ENCODE measurements around the gene LAX1.

Gene LAX1

DNA sequence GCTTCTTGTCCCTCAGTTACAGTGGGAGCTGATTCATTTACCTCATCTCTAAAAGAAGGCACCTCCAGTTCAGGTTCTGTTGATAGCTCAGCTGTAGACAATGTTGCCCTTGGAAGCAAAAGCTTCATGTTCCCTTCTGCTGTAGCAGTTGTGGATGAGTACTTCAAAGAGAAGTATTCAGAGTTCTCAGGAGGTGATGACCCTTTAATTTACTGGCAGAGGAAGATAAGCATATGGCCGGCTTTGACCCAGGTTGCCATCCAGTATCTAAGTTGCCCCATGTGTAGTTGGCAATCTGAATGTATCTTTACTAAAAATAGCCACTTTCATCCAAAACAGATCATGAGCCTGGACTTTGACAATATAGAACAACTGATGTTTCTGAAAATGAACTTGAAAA, 35.0 kb downstream of the LAX1 start:
- Histone ChIP-seq H3K4me1 (ENCODE audit: insufficient read depth, low read length) (peaks cover 11% of the 10 kb centered on the region), H2AFZ (ENCODE audit: low read depth, low read length) (no peak overlapping the region), H3K4me3 (ENCODE audit: low read length) (no peak overlapping the region), H3K9me3 (ENCODE audit: low read length) (peaks cover 22% of the 10 kb centered on the region), H3K36me3 (ENCODE audit: insufficient read depth, low read length) (peaks cover 48% of the 10 kb centered on the region), H3K27me3 (ENCODE audit: insufficient read depth, low read length) (no peaks in the 10 kb centered on the region)

DNA sequence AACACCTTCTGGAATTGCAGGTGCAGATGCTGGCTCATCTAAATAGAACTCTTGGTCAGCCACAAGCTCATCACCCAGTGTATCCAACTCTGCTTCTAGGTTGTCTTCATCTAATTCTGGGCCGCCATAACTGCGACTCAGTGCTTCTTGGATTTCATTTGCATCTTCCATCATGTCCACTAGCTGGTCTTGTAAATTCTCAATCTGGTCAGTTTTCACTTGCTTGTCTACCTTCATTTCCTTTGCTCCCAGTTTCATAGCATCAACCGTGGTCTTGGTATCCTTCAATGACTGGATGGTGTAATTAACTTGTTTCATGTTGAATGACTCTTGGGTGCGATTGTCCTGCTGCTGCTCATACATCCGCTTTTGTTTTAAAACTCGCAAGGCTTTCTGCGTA, 40.7 kb downstream of the LAX1 start:
- no peak overlapping the region for H2AFZ ChIP-seq (ENCODE audit: low read depth, low read length)
- peaks cover 43% of the 10 kb centered on the region for H3K36me3 ChIP-seq (ENCODE audit: insufficient read depth, low read length)
- no peak overlapping the region for H3K4me3 ChIP-seq (ENCODE audit: low read length)
- H3K9me3 ChIP-seq (ENCODE audit: low read length) = peaks cover 5% of the 10 kb centered on the region
- no peaks in the 10 kb centered on the region for H3K4me1 ChIP-seq (ENCODE audit: insufficient read depth, low read length)
- H3K27me3 ChIP-seq (ENCODE audit: insufficient read depth, low read length) = no peaks in the 10 kb centered on the region

- Histone ChIP-seq H2AFZ (ENCODE audit: low read depth, low read length) (no peak overlapping the region), H3K4me3 (ENCODE audit: low read length) (no peak overlapping the region), H3K4me1 (ENCODE audit: insufficient read depth, low read length) (no peaks in the 10 kb centered on the region), H3K36me3 (ENCODE audit: insufficient read depth, low read length) (peaks cover 42% of the 10 kb centered on the region), H3K9me3 (ENCODE audit: low read length) (peaks cover 5% of the 10 kb centered on the region), H3K27me3 (ENCODE audit: insufficient read depth, low read length) (no peaks in the 10 kb centered on the region)
Measured at GRCh38 chr1:203807196-203807595, 42.2 kb downstream of the LAX1 start.

DNA sequence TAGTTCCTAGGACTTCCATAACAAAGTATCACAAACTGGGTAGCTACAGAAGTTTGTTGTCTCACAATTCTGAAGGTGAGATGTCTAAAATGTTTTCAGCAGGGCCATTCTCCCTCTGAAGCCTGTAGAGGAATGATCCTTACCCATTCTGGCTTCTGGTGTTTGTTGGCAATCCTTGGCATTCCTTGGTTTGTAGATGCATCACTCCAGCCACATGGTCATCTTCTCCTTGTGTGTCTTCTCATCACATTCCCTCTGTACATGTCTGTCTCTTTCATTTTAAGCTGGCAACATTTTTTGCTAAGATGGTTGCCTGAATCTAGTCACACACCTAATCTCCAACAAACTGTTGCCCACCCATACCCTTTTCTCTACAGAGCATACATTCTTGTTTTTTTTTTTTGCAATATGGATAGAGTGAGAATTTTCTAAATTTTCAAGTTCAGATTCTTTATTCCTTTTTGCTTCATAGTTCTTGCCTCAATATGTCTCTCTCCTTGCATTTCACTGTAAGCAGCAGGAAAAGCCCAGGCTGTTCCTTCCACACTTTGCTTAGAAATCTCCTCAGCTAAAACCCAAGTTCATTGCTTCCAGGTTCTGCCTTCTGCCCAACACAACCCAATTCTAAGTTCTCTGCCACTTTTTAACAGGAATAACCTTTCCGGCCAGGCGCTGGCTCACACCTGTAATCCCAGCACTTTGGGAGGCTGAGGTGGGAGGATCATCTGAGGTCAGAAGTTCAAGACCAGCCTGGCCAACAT, 48.8 kb downstream of the LAX1 start:
- Histone ChIP-seq H3K4me1 (ENCODE audit: insufficient read depth, low read length) (no peaks in the 10 kb centered on the region), H3K36me3 (ENCODE audit: insufficient read depth, low read length) (peaks cover 50% of the 10 kb centered on the region), H2AFZ (ENCODE audit: low read depth, low read length) (no peak overlapping the region), H3K9me3 (ENCODE audit: low read length) (peaks cover 2% of the 10 kb centered on the region), H3K27me3 (ENCODE audit: insufficient read depth, low read length) (no peaks in the 10 kb centered on the region), H3K4me3 (ENCODE audit: low read length) (no peak overlapping the region)

DNA sequence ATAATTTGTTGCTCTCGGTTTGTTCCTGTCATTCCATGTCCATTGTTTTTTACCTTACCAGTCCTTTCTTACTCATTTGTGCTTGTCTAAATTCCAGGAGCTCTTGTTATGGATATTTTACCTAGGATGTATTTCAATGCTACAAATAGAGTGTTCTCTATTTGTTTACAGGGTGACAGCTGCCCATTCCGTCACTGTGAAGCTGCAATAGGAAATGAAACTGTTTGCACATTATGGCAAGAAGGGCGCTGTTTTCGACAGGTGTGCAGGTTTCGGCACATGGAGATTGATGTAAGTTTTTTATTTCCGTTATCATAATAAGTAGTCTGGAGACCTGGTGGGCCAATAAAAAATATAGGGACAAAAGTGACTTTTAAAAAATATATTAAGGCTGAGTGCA, 53.4 kb downstream of the LAX1 start:
- no peaks in the 10 kb centered on the region for H3K27me3 ChIP-seq (ENCODE audit: insufficient read depth, low read length)
- H2AFZ ChIP-seq (ENCODE audit: low read depth, low read length) = no peak overlapping the region
- no peaks in the 10 kb centered on the region for H3K4me1 ChIP-seq (ENCODE audit: insufficient read depth, low read length)
- H3K9me3 ChIP-seq (ENCODE audit: low read length) = peaks cover 2% of the 10 kb centered on the region
- H3K4me3 ChIP-seq (ENCODE audit: low read length) = no peak overlapping the region
- H3K36me3 ChIP-seq (ENCODE audit: insufficient read depth, low read length) = peaks cover 76% of the 10 kb centered on the region

DNA sequence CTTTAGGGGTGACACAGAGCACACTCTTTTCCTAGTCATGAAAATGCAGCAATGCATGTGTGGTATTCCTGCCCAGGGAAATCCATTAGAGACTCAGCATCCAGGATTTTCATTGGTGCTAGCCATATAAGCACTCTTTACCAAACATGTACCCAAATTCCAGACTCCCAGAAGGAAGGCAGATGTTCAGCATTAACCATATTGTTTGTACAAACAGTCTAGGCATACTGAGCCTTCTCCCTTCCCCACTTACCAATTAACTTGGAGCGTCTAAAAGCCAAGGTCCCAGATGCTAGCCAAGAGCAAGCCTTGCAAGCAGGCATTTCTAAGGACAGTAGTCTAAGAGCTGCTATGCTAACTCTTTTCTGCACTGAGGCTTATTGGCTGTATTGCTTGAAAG, 58.3 kb downstream of the LAX1 start:
- H3K36me3 ChIP-seq (ENCODE audit: insufficient read depth, low read length) = peaks cover 63% of the 10 kb centered on the region

More for the DNA sequence above, 58.3 kb downstream of the LAX1 start:
- Histone ChIP-seq H3K9me3 (ENCODE audit: low read length) (no peaks in the 10 kb centered on the region), H3K4me1 (ENCODE audit: insufficient read depth, low read length) (no peaks in the 10 kb centered on the region), H2AFZ (ENCODE audit: low read depth, low read length) (no peak overlapping the region), H3K27me3 (ENCODE audit: insufficient read depth, low read length) (no peaks in the 10 kb centered on the region), H3K4me3 (ENCODE audit: low read length) (no peak overlapping the region)

Measured in neuron (in vitro differentiated cells).